HFFc6 (cell line): ENCODE data around the gene B3GNT7. TPM values are rescaled to one million over a fixed set of nuclear protein-coding genes. Genes with fewer than 3 reads are reported as not detected.

Experiments used
- DNase-seq: peaks from one replicate; pipeline ENCODE4 v3.0.0-alpha.2; 2018
- H3K27ac Mint-ChIP-seq: 2 replicates; pipeline ENCODE4 v1.8.0; 2020; ENCODE audit warnings: mild to moderate bottlenecking, mixed read lengths
- H3K27me3 Mint-ChIP-seq: 2 replicates; pipeline ENCODE4 v1.8.0; 2021; ENCODE audit warnings: mild to moderate bottlenecking, moderate library complexity, mixed read lengths; ENCODE audit not compliant: insufficient read depth
- H3K36me3 Mint-ChIP-seq: 2 replicates; pipeline ENCODE4 v1.8.0; 2021; ENCODE audit warnings: low read depth, mixed read lengths
- H3K4me1 Mint-ChIP-seq: 2 replicates; pipeline ENCODE4 v1.8.0; 2020; ENCODE audit warnings: low read depth, mixed read lengths
- H3K4me3 Mint-ChIP-seq: 2 replicates; pipeline ENCODE4 v1.8.0; 2020; ENCODE audit warnings: mild to moderate bottlenecking, moderate library complexity, mixed read lengths
- H3K9me3 Mint-ChIP-seq: 2 replicates; pipeline ENCODE4 v1.8.0; 2020; ENCODE audit warnings: mild to moderate bottlenecking, mixed read lengths
- total RNA-seq, 6 experiments: library from RNA; stranded (reverse); fragmentation: NEBNext Ultra II Directional; extraction: Animal tissue kit (Norgen Biotek cat#: 25700); gene quantifications; 2 replicates in 1 of 6; 3 replicates in 5 of 6; pipeline ENCODE4 v1.2.3, GENCODE V29; 2021
- TF ChIP-seq, protein P1 (sequence below): fragments of 200-600 bp; sonication (generic); IDR thresholded peaks from 2 replicates; pipeline ENCODE4 v1.5.0; 2021; ENCODE audit warnings: antibody characterized with exemption, mild to moderate bottlenecking

Gene B3GNT7
- total RNA-seq, 6 experiments from 2014 or later, result 0.09 to 0.15 (median 0.11) TPM; not detected in 1

GRCh38 chr2:231369580-231370428 lies 25.7 kb upstream of the B3GNT7 start:
- no peak overlapping the region for H3K27ac Mint-ChIP-seq
- H3K36me3 Mint-ChIP-seq, result 0 out of 2 replicates have a peak, but pooled peaks cover 4% of the 10 kb centered on the region

DNA sequence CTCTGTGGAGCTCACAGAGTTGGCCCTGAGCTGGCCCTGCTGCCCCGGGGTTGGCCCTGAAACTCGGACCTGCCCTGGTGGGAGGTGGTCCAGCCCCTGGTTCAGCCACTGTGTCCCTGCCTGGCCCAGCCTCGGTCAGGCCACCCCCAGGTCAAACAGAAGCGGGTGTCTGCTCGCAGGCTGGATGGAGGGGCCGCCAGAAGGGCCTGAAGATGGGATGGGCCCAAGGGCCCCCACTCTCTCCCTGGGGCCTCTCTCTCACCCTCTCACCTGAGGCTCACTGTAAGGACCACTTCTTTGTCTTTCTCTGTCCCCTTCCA lies 25.1 kb upstream of the B3GNT7 start:
- H3K4me3 Mint-ChIP-seq, result no peak overlapping the region
- no peaks in the 10 kb centered on the region for H3K9me3 Mint-ChIP-seq
- peaks cover 8% of the 10 kb centered on the region for H3K4me1 Mint-ChIP-seq
- peaks cover 5% of the 10 kb centered on the region for H3K27me3 Mint-ChIP-seq
- TF ChIP-seq, protein P1, sequence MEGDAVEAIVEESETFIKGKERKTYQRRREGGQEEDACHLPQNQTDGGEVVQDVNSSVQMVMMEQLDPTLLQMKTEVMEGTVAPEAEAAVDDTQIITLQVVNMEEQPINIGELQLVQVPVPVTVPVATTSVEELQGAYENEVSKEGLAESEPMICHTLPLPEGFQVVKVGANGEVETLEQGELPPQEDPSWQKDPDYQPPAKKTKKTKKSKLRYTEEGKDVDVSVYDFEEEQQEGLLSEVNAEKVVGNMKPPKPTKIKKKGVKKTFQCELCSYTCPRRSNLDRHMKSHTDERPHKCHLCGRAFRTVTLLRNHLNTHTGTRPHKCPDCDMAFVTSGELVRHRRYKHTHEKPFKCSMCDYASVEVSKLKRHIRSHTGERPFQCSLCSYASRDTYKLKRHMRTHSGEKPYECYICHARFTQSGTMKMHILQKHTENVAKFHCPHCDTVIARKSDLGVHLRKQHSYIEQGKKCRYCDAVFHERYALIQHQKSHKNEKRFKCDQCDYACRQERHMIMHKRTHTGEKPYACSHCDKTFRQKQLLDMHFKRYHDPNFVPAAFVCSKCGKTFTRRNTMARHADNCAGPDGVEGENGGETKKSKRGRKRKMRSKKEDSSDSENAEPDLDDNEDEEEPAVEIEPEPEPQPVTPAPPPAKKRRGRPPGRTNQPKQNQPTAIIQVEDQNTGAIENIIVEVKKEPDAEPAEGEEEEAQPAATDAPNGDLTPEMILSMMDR, result no peak
- H3K36me3 Mint-ChIP-seq, result 0 out of 2 replicates have a peak, but pooled peaks cover 4% of the 10 kb centered on the region
- DNase-seq, result no peak
- H3K27ac Mint-ChIP-seq, result no peak overlapping the region

More at GRCh38 chr2:231369580-231370428, 25.7 kb upstream of the B3GNT7 start:
- H3K4me1 Mint-ChIP-seq, result peaks cover 14% of the 10 kb centered on the region
- peaks cover 5% of the 10 kb centered on the region for H3K27me3 Mint-ChIP-seq
- DNase-seq, result no peak
- H3K9me3 Mint-ChIP-seq, result no peaks in the 10 kb centered on the region
- TF ChIP-seq, protein P1, result no peak
- no peak overlapping the region for H3K4me3 Mint-ChIP-seq

GRCh38 chr2:231370749-231371429 lies 24.6 kb upstream of the B3GNT7 start:
- Mint-ChIP-seq H3K4me3 (no peak overlapping the region), H3K4me1 (peaks cover 3% of the 10 kb centered on the region)
- TF ChIP-seq, protein P1, result no peak

GRCh38 chr2:231371430-231372054 lies 24.0 kb upstream of the B3GNT7 start:
- no peak for DNase-seq
- Mint-ChIP-seq H3K4me3 (no peak overlapping the region), H3K36me3 (0 out of 2 replicates have a peak, but pooled peaks cover 4% of the 10 kb centered on the region), H3K27me3 (peaks cover 5% of the 10 kb centered on the region), H3K9me3 (no peaks in the 10 kb centered on the region), H3K4me1 (no peaks in the 10 kb centered on the region; the same call in 1 of the 2 replicates), H3K27ac (no peak overlapping the region)
- TF ChIP-seq, protein P1, result no peak

More at GRCh38 chr2:231370749-231371429, 24.6 kb upstream of the B3GNT7 start:
- Mint-ChIP-seq H3K27ac (no peak overlapping the region), H3K9me3 (no peaks in the 10 kb centered on the region), H3K36me3 (0 out of 2 replicates have a peak, but pooled peaks cover 4% of the 10 kb centered on the region), H3K27me3 (peaks cover 5% of the 10 kb centered on the region)
- DNase-seq, result no peak

DNA sequence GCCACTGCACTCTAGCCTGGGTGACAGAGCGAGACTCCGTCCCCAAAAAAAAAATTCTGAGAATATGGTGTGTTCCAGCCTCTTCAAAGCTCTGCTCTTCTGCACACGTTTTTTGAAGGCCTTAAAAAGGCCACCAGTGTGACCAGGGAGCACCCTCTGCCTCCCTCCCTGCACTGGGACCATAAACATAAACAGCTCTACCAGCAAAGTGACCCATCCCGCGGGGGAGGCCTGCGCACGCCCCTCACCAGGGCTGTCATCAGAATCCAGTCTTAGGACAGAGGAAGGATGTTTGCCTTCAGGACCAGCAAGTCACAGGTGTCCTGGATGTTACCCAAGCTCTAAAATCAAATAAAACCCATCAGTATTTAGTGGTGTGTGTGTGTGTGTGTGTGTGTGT lies 23.2 kb upstream of the B3GNT7 start:
- H3K9me3 Mint-ChIP-seq, result no peaks in the 10 kb centered on the region
- TF ChIP-seq, protein P1, result no peak
- H3K27ac Mint-ChIP-seq, result no peak overlapping the region
- H3K4me1 Mint-ChIP-seq, result no peaks in the 10 kb centered on the region; the same call in 1 of the 2 replicates
- DNase-seq, result no peak
- H3K27me3 Mint-ChIP-seq, result peaks cover 5% of the 10 kb centered on the region
- 0 out of 2 replicates have a peak, but pooled peaks cover 4% of the 10 kb centered on the region for H3K36me3 Mint-ChIP-seq
- no peak overlapping the region for H3K4me3 Mint-ChIP-seq
